Head of caudate nucleus (tissue), 42 donors: ENCODE data around the gene ZNF785.

ENCODE experiments used
- DNase-seq, 42 donors: peaks; one replicate each; pipeline versions ENCODE4 v3.0.0 to v3.0.0-alpha.2; 2020 to 2021; ENCODE audit warnings: mixed read lengths in 7 of 42
- intact Hi-C: fragments of 100-400 bp; cut with DNase I; formaldehyde crosslinking; loops from one replicate; pipeline ENCODE4 v1.15.0; 2022

ZNF785 gene

DNA sequence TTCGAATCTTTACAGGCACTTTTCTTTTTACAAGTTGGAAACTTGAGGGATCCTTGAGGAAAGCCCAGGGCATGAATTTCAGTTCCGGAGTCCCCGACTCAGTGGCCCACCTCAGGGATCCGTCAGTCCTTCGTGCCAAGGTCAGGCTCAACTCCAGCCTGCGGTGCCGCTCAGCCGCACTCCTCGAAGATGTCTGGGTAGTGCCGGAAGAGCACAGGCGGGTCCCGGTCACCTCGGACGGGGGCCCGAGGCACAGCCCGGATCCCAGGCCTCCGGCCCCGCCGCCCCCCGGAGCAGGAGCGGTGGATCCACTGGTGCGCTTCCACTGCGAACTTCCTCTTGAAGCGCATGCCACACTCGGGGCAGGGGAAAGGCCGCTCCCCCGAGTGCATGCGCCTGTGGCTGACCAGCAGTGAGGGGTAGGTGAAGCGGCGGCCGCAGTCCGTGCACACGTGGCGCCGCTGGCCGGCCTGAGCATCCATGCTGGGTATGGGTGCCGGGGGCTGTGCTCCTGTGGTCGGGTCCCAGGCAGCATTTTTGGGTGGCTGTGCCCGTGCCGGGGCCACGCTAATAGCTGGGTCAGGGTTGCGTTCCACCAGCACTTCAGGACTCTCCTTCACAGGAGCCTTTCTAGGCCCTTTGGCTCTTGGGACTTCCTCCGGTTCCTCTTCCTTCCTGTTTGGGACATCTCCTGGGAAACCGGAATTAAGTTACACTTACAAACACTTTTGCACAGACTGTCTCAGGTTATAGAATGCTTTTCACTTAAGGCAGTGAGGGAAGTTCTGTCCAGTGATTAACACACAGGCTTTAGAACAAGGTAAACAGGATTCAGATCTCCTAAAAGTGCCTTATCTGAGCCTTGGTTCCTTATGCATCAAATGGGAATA lies 15.5 kb downstream of the ZNF785 start:
- intact Hi-C loops = loop anchor here (5.0 kb wide), 1 partner anchor 33 kb away; no protein-coding TSS in a partner anchor
- no peak for DNase-seq

- intact Hi-C loops = no loop called here
- DNase-seq = no peak
Measured at GRCh38 chr16:30569281-30569680, 16.2 kb downstream of the ZNF785 start.

- no peak for DNase-seq
- intact Hi-C loops = no loop called here
Measured at GRCh38 chr16:30567991-30568638, 17.4 kb downstream of the ZNF785 start.

- peak in 36 of 42 donors; percentile 31 to 84 (median 56) for DNase-seq
- intact Hi-C loops = no loop called here
Measured at GRCh38 chr16:30567160-30567990, 18.1 kb downstream of the ZNF785 start.

DNA sequence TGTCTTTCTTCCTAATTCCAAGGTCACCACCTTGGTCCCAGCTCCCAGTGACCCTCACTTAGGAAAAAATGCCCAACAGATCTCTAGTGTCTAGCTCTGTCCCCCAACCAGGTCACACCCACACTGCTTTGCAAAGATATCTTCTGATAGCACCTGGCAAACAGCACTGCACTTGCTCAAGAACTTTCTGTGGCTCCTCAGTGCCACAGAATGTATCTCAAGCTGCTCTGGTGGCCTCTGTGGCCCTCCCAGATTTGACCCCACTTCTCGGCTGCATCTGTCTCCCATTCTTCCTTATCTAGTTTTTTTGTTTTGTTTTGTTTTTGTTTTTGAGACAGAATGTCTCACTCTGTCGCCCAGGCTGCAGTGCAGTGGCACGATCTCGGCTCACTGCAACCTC lies 19.0 kb downstream of the ZNF785 start:
- no peak for DNase-seq
- intact Hi-C loops = no loop called here

DNA sequence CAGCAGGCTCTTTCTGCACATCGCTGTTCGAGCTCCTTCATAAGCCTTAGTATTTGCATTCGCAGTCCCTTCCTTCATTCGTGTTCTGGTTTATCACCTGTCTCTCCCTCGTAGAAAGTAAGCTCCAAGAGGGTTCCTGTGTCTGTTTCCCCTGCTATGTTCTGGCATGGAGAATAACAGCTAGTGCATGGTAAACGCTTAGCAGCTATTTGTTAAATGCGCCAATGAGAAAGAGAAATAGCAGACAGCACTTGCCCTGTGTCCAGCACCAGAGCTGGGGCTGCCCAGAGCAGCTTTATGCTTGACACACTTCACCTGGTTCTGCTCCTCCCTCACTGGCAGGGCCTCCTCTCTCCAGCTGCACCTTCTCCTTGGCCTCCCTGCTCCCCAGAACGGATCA lies 19.5 kb downstream of the ZNF785 start:
- intact Hi-C loops = no loop called here

GRCh38 chr16:30565526-30565925 lies 20.0 kb downstream of the ZNF785 start:
- no peak for DNase-seq
- intact Hi-C loops = no loop called here

More for the DNA sequence above, 19.5 kb downstream of the ZNF785 start:
- no peak for DNase-seq

DNA sequence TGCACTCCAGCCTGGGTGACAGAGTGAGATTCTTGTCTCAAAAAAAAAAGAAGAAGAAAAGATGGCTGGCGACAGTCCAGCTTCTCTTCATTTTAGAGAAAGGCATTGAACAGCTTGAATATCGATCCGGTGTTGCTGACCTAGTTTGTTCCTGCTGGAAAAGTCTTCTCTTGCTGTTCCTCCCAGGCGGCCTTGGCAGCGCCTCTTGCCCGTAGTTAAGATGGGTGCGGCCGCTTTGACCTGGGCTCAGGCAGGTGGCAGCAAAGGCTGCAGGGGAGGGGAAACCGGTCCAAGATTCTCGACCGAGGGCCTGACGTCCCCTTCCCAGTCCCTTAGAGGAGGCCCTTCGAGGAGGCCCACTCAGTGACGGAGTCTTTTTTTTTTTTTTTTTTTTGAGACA lies 23.5 kb downstream of the ZNF785 start:
- intact Hi-C loops = no loop called here
- no peak for DNase-seq

GRCh38 chr16:30561089-30561816 lies 24.2 kb downstream of the ZNF785 start:
- intact Hi-C loops = no loop called here
- peak in 8 of 42 donors; percentile 10 to 59 (median 26) for DNase-seq

- no peak for DNase-seq
- intact Hi-C loops = no loop called here
Measured at GRCh38 chr16:30559690-30560089, 25.8 kb downstream of the ZNF785 start.

DNA sequence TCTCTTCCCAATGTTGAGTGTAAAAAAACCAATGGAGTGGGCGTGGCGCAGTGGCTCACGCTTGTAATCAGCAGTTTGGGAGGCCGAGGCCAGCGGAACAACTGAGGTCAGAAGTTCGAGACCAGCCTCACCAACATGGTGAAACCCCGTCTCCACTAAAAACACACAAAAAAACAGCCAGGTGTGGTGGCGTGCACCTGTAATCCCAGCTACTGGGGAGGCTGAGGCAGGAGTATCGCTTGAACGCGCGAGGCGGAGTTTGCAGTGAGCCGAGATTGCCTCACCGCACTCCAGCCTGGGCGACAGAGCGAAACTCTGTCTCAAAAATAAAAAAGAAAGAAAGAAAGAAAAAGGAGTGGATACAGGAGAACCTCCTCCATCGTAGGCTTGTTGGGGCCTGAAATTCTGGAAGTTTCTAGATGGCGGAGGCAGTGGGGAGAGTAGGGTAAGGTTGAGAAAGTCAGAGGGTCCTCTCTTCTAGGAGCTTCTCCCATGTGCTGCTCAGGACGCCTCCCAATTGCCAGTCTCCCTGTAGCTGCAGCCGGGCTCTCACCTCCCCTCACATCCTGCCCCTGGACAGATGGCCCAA lies 26.6 kb downstream of the ZNF785 start:
- no peak for DNase-seq
- intact Hi-C loops = loop anchor here (1.0 kb wide), 1 partner anchor 25 kb away; the partner anchor contains the start of gene ZNF747

DNA sequence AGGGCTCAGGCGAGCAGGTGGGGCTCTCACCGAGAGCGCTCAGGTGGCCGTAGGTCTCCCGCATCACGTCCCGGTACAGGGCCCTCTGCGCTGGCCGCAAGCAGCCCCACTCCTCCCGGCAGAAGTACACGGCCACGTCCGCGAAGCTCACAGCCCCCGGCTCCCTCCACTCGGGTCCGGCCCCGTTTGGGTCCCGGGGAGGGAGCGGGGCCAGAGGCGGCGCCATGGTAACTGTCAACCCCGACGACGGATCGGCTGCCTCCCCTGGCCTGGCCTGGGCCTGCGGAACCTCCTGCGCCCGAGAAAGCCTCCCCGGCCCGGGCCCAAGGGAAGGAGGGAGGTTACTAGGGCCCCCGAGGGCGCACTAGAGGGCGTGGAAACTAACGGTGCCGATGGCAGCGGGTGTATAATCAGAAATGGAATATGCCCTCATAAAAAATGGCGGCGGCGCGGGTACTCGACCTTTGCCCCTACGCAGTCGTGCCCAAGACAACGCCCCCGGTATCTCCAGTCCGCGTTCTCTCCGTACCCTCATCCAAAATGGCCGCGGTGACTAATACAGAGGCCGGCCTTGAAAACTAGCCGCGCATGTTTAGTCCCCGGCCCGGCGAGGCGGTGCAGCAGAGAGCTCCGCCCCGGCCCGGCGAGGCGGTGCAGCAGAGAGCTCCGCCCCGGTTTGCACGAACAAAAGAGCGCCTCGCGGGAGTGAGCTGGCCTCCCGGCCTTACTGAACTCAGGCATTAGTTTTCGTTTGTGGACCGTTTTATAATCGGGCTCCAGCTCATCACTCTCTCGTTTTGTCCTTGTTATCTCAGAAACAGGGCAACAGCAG lies 27.3 kb downstream of the ZNF785 start, which contains the start of gene ZNF764:
Gene ZNF764, minus strand, starts transcription at position 418 of the 832 bp plus-strand sequence. Its CDS starts 192 bp downstream, at position 226.
- intact Hi-C loops = loop anchor here (1.0 kb wide), 1 partner anchor 24 kb away; the partner anchor contains the start of gene ZNF747
- peak; percentile 96 to 100 (median 98) for DNase-seq

DNA sequence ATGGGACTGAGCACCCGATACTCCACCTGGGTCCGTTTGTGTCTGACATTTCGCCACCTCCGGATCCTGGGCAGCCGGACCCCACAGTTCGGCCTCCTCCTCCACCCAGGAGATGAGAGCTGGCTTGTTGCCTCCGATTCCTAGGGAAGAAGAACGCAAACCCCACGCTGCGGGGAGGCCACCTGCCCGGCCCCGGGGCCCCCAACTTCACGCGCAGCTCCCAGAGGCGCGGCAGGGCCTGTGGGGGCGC lies 27.9 kb downstream of the ZNF785 start:
- peak in 4 of 42 donors; percentile 19 to 48 (median 39) for DNase-seq
- intact Hi-C loops = no loop called here

DNA sequence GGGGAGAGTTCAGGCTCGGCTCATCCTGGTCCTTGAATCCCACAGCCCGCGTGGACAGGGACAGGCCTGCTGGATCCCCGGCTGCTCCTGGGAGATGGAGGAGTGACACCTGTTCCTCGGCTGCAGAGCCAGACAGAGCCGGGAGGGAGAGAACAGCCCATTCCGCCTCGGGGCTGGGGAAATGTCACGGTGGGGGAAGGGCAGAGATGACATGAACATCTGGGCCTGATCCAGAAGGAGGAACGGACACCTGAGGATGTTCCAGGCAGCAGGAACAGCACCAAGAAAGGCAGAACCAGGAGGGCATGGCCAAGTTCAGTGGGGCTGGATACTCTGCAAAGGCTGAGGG lies 29.4 kb downstream of the ZNF785 start:
- DNase-seq = no peak
- intact Hi-C loops = no loop called here

DNA sequence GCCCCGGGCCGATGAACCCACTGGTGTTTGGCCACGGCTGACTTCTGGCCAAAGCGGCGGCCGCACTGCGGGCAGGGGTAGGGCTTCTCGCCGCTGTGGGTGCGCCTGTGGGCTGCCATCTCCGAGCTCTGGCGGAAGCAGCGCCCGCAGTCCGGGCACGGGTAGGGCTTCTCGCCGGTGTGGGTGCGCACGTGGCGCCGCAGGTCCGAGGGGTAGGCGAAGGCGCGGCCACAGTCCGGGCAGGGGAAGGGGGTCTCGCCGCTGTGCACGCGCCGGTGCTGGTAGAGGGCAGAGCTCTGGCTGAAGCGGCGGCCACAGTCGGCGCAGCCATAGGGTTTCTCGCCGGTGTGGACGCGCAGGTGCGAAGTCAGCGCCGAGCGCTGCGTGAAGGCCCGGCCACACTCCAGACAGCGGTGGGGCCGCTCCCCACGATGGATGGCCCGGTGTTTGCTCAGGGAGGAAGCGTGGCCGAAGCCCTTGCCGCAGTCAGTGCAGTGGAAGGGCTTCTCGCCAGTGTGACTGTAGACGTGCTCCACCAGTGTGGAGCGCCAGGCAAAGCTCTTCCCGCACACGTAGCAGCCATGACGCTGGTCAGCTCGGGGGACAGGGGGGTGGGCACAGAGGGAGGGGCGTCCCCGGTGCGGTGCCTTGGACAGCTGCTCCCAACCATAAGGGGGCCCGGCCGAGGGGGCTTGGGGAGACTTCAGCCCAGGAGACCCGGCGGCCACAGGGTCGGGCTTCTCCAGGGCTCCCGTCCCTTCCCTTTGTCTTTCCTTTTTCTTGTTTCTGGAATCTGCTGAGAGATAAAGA lies 30.0 kb downstream of the ZNF785 start:
- intact Hi-C loops = no loop called here
- no peak for DNase-seq

DNA sequence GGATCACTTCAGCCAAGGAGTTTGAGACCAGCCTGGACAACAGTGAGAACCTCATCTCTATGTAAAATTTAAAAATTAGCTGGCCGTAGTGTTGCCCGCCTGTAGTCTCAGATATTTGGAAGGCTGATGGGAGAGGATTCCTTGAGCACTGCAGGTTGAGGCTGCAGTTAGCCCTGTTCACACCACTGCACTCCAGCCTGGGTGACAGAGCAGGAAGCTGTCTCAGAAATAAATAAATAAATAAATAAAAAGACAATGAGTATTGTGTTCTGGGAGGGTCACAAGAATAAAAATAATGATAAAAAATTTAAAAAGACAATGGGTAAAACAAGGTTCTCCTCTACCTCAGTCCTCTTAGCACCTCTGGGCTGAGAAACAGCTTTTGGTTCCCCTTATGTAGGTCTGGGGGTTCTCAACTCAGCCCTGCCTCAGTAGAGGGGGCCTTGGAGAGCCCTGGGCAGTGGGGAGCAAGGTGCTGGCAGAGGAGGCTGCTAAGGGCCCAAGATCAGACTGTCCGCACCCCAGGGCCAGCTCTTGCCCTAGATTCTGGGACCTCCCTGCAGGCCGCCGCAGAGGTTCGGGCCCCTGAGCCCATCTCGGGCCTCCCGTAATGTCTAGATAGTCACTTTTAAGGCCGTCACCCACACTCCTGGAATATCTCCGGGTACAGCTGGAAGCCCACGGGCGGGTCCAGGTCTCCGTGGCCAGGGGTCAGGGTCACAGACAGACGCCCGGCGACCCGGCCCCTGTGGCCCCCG lies 30.8 kb downstream of the ZNF785 start:
- intact Hi-C loops = no loop called here

More for the DNA sequence above, 30.8 kb downstream of the ZNF785 start:
- DNase-seq = no peak
